Stimulated activated CD4-positive, alpha-beta T cell treated with anti-CD3 and anti-CD28 coated beads, Interleukin-2, amount 100 ng/mL, for 4 hours (primary cell): Measurements from ENCODE around the gene KCNJ15.

Source experiments
- DNase-seq: peaks from one replicate; pipeline ENCODE4 v3.0.0-alpha.2; 2020; ENCODE audit warnings: low read depth

The KCNJ15 gene

GRCh38 chr21:38299671-38300070, 42.9 kb downstream of the KCNJ15 start:
- DNase-seq = no peak

- no peak for DNase-seq
These were observed 43.4 kb downstream of the KCNJ15 start for GRCh38 chr21:38300141-38300578.

- DNase-seq = no peak
These were observed 44.8 kb downstream of the KCNJ15 start for GRCh38 chr21:38301321-38302214.

GRCh38 chr21:38303300-38303699, 46.5 kb downstream of the KCNJ15 start:
- no peak for DNase-seq

GRCh38 chr21:38306433-38307141, 49.8 kb downstream of the KCNJ15 start:
- DNase-seq = no peak

- DNase-seq = no peak
These were observed 51.2 kb downstream of the KCNJ15 start for GRCh38 chr21:38307771-38308531.

- DNase-seq = no peak
These were observed 51.8 kb downstream of the KCNJ15 start for GRCh38 chr21:38308532-38309119.

GRCh38 chr21:38310646-38311485, 54.1 kb downstream of the KCNJ15 start:
- no peak for DNase-seq

- no peak for DNase-seq
These were observed 55.0 kb downstream of the KCNJ15 start for GRCh38 chr21:38311765-38312164.

GRCh38 chr21:38312822-38313221, 56.0 kb downstream of the KCNJ15 start:
- no peak for DNase-seq

GRCh38 chr21:38314558-38314957, 57.8 kb downstream of the KCNJ15 start:
- no peak for DNase-seq

GRCh38 chr21:38315122-38315521, 58.3 kb downstream of the KCNJ15 start:
- DNase-seq = no peak

GRCh38 chr21:38319781-38320180, 63.0 kb downstream of the KCNJ15 start:
- no peak for DNase-seq

GRCh38 chr21:38321568-38321967, 64.8 kb downstream of the KCNJ15 start:
- DNase-seq = no peak

GRCh38 chr21:38322311-38322950, 65.6 kb downstream of the KCNJ15 start:
- DNase-seq = no peak

GRCh38 chr21:38323721-38324531, 67.1 kb downstream of the KCNJ15 start:
- no peak for DNase-seq

GRCh38 chr21:38325216-38325615, 68.4 kb downstream of the KCNJ15 start:
- DNase-seq = no peak

GRCh38 chr21:38325731-38326420, 69.1 kb downstream of the KCNJ15 start:
- DNase-seq = no peak

- DNase-seq = no peak
These were observed 69.6 kb downstream of the KCNJ15 start for GRCh38 chr21:38326429-38326828.
